GM12878 (cell line): Measurements from ENCODE around the gene BRF1. TPM values are rescaled to one million over a fixed set of nuclear protein-coding genes. Genes with fewer than 3 reads are reported as not detected.

ENCODE experiments used
- ATAC-seq: fragments of 200-7000 bp; cut with Tn5 transposase; 3 replicates; pipeline ENCODE4 v1.9.1; 2020; ENCODE audit warnings: mild to moderate bottlenecking, moderate library complexity
- BruUV-seq: library from RNA; stranded (reverse); fragments of 400-500 nt; replicated peaks from 2 replicates; lab custom pipeline; 2021; lab: Mats Ljungman, UMichigan
- CTCF ChIA-PET: fragments of 300-600 bp; sonication (Branson Sonifier 250); formaldehyde crosslinking; extraction: SDS; loops from one replicate; lab custom pipeline; 2021; ENCODE audit warnings: inconsistent platforms; lab: Yijun Ruan, JAX
- POLR2A ChIA-PET: fragments of 350-600 bp; formaldehyde crosslinking; extraction: SDS; loops from one replicate; lab custom pipeline; 2021; ENCODE audit warnings: inconsistent platforms; lab: Charles Lee
- RAD21 ChIA-PET: fragments of 300-600 bp; sonication (Branson Sonifier 250); formaldehyde crosslinking; loops from one replicate; lab custom pipeline; 2023; ENCODE audit warnings: antibody characterized with exemption; ENCODE audit not compliant: unreplicated experiment; lab: Charles Lee
- SMC1A ChIA-PET: fragments of 300-600 bp; sonication (Branson Sonifier 250); formaldehyde crosslinking; loops from one replicate; lab custom pipeline; 2023; ENCODE audit not compliant: unreplicated experiment, uncharacterized antibody; lab: Charles Lee
- DNase-seq: peaks from one replicate; pipeline ENCODE4 v3.0.0-alpha.2; 2011; ENCODE audit warnings: low read depth, low spot score
- FAIRE-seq: peaks from 3 replicates; lab custom pipeline; 2011; peaks lifted over from hg19 to GRCh38; lab: Jason Lieb, UNC
- H2AFZ ChIP-seq: 2 replicates; pipeline ENCODE4 v1.6.0; 2011; ENCODE audit warnings: low read depth, low read length, control low read depth; ENCODE audit not compliant: control insufficient read depth
- H3K27ac ChIP-seq: 2 replicates; pipeline ENCODE4 v1.5.1; 2011; ENCODE audit warnings: control low read depth; ENCODE audit not compliant: control insufficient read depth, insufficient read depth
- H3K27me3 ChIP-seq, 2 experiments: replicated peaks in 1 of 2; 2 replicates each; pipeline versions ENCODE4 v1.6.0 to v1.6.1; 2011; ENCODE audit warnings: low read length in 1 of 2; ENCODE audit not compliant: control insufficient read depth in 2 of 2, insufficient read depth in 2 of 2
- H3K36me3 ChIP-seq, 2 experiments: 2 replicates each; pipeline ENCODE4 v1.5.1; 2011; ENCODE audit warnings: low read length in 1 of 2; ENCODE audit not compliant: control insufficient read depth in 2 of 2, insufficient read depth in 2 of 2
- H3K4me1 ChIP-seq: 2 replicates; pipeline ENCODE4 v1.6.1; 2011; ENCODE audit warnings: mild to moderate bottlenecking, low read length, moderate library complexity, mixed read lengths; ENCODE audit not compliant: control insufficient read depth, insufficient read depth
- H3K4me2 ChIP-seq: 2 replicates; pipeline ENCODE4 v1.6.0; 2011; ENCODE audit warnings: control low read depth; ENCODE audit not compliant: control insufficient read depth, insufficient read depth
- H3K4me3 ChIP-seq: fragments of 200-600 bp; sonication (generic); 2 replicates; pipeline ENCODE4 v1.5.1; 2016
- H3K79me2 ChIP-seq: 2 replicates; pipeline ENCODE4 v1.6.0; 2011; ENCODE audit warnings: low read length; ENCODE audit not compliant: control insufficient read depth, insufficient read depth
- H3K9ac ChIP-seq: 2 replicates; pipeline ENCODE4 v1.8.0; 2011; ENCODE audit warnings: low read length, control low read depth, mixed read lengths; ENCODE audit not compliant: control insufficient read depth, insufficient read depth
- H3K9me3 ChIP-seq: replicated peaks from 3 replicates; pipeline ENCODE4 v1.5.1; 2011; ENCODE audit warnings: mild to moderate bottlenecking, low read length; ENCODE audit not compliant: control insufficient read depth, insufficient read depth
- H4K20me1 ChIP-seq: 2 replicates; pipeline ENCODE4 v1.6.0; 2011; ENCODE audit not compliant: control insufficient read depth, insufficient read depth
- HDAC6 ChIP-seq: fragments of 200-600 bp; sonication (generic); IDR thresholded peaks from one replicate; pipeline ENCODE4 v1.8.0; 2017; ENCODE audit warnings: antibody characterized with exemption; ENCODE audit not compliant: unreplicated experiment
- NFYB ChIP-seq: IDR thresholded peaks from 2 replicates; pipeline ENCODE4 v1.6.1; 2011; ENCODE audit warnings: low read depth, mild to moderate bottlenecking, low read length, improper control_type of control experiment, moderate library complexity; ENCODE audit not compliant: insufficient read depth
- POU2F2 ChIP-seq: IDR thresholded peaks from 3 replicates; pipeline ENCODE4 v1.6.1; 2011; ENCODE audit warnings: low read depth, mild to moderate bottlenecking, low read length, borderline replicate concordance
- RB1 ChIP-seq: fragments of 450-650 bp; formaldehyde crosslinking; IDR thresholded peaks from 2 replicates; pipeline ENCODE4 v1.6.1; 2017; ENCODE audit warnings: mild to moderate bottlenecking, borderline replicate concordance
- RBBP5 ChIP-seq: fragments of 200-600 bp; sonication (generic); conservative IDR thresholded peaks from 2 replicates; pipeline ENCODE4 v1.6.1; 2016
- SREBF1 ChIP-seq: IDR thresholded peaks from 2 replicates; pipeline ENCODE4 v1.6.1; 2012; ENCODE audit warnings: mild to moderate bottlenecking, low read length
- TCF7 ChIP-seq: IDR thresholded peaks from 2 replicates; pipeline ENCODE4 v1.6.1; 2014; ENCODE audit warnings: antibody characterized with exemption, borderline replicate concordance
- USF1 ChIP-seq: IDR thresholded peaks from 2 replicates; pipeline ENCODE4 v1.6.1; 2011; ENCODE audit warnings: borderline replicate concordance, low read depth, mild to moderate bottlenecking, moderate library complexity, mixed read lengths, low read length; ENCODE audit not compliant: insufficient read depth; ENCODE audit errors: extremely low read length
- ZBTB33 ChIP-seq: fragments of 450-650 bp; IDR thresholded peaks from 2 replicates; pipeline ENCODE4 v1.6.1; 2017; ENCODE audit warnings: mild to moderate bottlenecking
- WGBS: methylation state at CpG from one replicate; pipeline ENCODE4 v1.1.6; 2016; ENCODE audit warnings: low lambda C conversion rate; ENCODE audit not compliant: insufficient replicate concordance, insufficient coverage; ENCODE audit errors: missing lambda C conversion rate; 5-methylcytosine and 5-hydroxymethylcytosine counted together
- in situ Hi-C: fragments of 300-500 bp; cut with MboI; formaldehyde crosslinking; loops from 9 replicates; pipeline ENCODE4 v1.14.3; 2018; ENCODE audit warnings: mixed read lengths
- intact Hi-C: fragments of 100-400 bp; cut with micrococcal nuclease; formaldehyde crosslinking; loops from one replicate; pipeline ENCODE4 v1.14.2; 2022; ENCODE audit not compliant: unreplicated experiment
- polyA plus RNA-seq, 11 experiments: library from polyadenylated mRNA; depleted of rRNA in 4 of 11; unstranded in 6 of 11; stranded (reverse) in 5 of 11; fragments of >200 nt; fragmentation: Nextera tagmentation in 4 of 11; fragmentation: Illumina TruSeq in 1 of 11; extraction: Ambion mirVana in 4 of 11; extraction: Trizol in 1 of 11; gene quantifications; 1 replicate in 1 of 11; 2 replicates in 10 of 11; pipeline versions ENCODE4 v1.2.1 to v1.2.3, GENCODE V29; 2011 to 2016; ENCODE audit warnings: inconsistent platforms in 2 of 11, missing spikeins in 2 of 11, low read depth in 1 of 11
- total RNA-seq, 4 experiments: library from RNA; depleted of rRNA in 3 of 4; stranded (reverse); fragments of >200 nt in 3 of 4; fragmentation: Illumina TruSeq in 1 of 4; extraction: Trizol in 1 of 4; gene quantifications; 2 replicates each; pipeline versions ENCODE4 v1.2.1 to v1.2.3, GENCODE V29; 2013 to 2021

BRF1 gene
- total and polyA plus RNA-seq, 10 of the 15 experiments (the other 5 are each of a cell fraction or from before 2014, with no cell fraction given), result 0.21 to 33.5 (median 10.7) TPM

GRCh38 chr14:105209646-105210045 lies 91.2 kb downstream of the BRF1 start:
- DNase-seq, result no peak
- FAIRE-seq, result no peak
- RAD21 ChIA-PET, result no interaction called here
- H4K20me1 ChIP-seq, result no peaks in the 10 kb centered on the region
- POLR2A ChIA-PET, result no interaction called here
- no peaks in the 10 kb centered on the region for H3K4me1 ChIP-seq
- H3K9ac ChIP-seq, result no peak overlapping the region
- in situ Hi-C loops (no loop called here), intact Hi-C loops (no loop called here)
- H3K4me3 ChIP-seq, result no peak overlapping the region
- no peak overlapping the region for H3K4me2 ChIP-seq
- SMC1A ChIA-PET, result no interaction called here
- TF ChIP-seq USF1 (no peak), TCF7 (no peak), ZBTB33 (no peak), SREBF1 (no peak), RB1 (no peak), POU2F2 (no peak), NFYB (no peak), RBBP5 (no peak), HDAC6 (no peak)
- ATAC-seq, result no peak
- H3K27me3 ChIP-seq, result no peaks in the 10 kb centered on the region
- no peaks in the 10 kb centered on the region for H3K9me3 ChIP-seq
- WGBS, result 89% methylated on average over 13 of the region's 16 CpGs
- CTCF ChIA-PET, result no interaction called here
- H3K36me3 ChIP-seq, result peaks cover 0 to 9% of the 10 kb centered on the region in 2 experiments; a peak in 2 of 4 replicates
- no peaks in the 10 kb centered on the region for H3K79me2 ChIP-seq
- BruUV-seq, result no TSS peak
- no peak overlapping the region for H3K27ac ChIP-seq
- H2AFZ ChIP-seq, result no peak overlapping the region
